ENCODE measurements around the gene FBXL4.

Gene FBXL4

DNA sequence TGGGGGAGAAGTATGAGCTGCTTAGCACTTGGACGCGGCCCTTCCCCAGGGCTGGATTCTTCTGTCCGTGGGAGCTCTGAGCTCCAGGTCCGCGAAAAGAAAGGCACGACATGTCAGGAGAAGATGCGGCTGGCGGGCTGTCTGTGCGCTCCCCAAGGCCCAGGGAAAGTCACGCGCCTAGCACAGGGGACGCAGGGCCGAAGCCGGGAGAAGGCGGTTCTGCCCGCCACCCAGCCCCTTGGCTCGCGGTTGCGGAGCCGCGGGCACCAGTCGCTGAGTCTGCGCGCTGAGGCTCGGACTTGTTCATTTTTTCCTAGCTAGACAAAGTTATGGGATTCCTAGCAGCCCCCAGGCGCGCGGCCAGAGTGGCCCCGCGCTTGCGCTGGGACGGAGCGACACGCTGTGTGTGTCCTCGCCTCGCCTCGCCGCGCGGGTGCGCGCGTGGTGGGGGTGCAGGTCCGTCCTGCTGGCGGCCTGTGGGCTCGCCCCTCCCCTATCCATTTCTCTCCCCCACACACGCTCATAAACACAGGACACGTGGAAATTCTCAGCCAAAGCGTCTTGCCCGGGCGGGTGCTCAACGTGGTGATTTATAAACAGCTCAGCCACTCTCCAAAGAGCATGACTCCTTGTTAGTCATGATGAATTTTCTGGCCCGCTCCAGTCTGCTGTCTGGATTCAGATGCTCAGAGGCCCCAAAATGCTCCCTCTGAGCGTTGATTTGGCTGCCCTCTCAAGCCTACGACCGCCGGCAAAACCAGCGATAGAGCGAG is 115.3 kb downstream of the FBXL4 start:
- ATAC-seq (ENCODE audit: insufficient read depth, low read depth) (no peak), DNase-seq (no peak)
- H3K9ac ChIP-seq (ENCODE audit: low read depth, low read length), result no peak overlapping the region
- H3K27ac ChIP-seq (ENCODE audit: low read length), result no peak overlapping the region
- H3K4me2 ChIP-seq (ENCODE audit: insufficient read depth, low read length), result no peak overlapping the region
- no peak overlapping the region for H2AFZ ChIP-seq (ENCODE audit: low read depth, low read length)
- no peak overlapping the region for H3K4me3 ChIP-seq (ENCODE audit: low read depth in 1 of 2, low read length in 2 of 2)
- peaks cover 9% of the 10 kb centered on the region for H3K4me1 ChIP-seq (ENCODE audit: insufficient read depth, low read length)
- H3K36me3 ChIP-seq (ENCODE audit: insufficient read depth, low read length), result no peaks in the 10 kb centered on the region
- no peaks in the 10 kb centered on the region for H3K79me2 ChIP-seq (ENCODE audit: insufficient read depth, low read length)
- no peaks in the 10 kb centered on the region for H3K9me3 ChIP-seq (ENCODE audit: insufficient read depth, low read length, severe bottlenecking)
- TF ChIP-seq, protein P1, sequence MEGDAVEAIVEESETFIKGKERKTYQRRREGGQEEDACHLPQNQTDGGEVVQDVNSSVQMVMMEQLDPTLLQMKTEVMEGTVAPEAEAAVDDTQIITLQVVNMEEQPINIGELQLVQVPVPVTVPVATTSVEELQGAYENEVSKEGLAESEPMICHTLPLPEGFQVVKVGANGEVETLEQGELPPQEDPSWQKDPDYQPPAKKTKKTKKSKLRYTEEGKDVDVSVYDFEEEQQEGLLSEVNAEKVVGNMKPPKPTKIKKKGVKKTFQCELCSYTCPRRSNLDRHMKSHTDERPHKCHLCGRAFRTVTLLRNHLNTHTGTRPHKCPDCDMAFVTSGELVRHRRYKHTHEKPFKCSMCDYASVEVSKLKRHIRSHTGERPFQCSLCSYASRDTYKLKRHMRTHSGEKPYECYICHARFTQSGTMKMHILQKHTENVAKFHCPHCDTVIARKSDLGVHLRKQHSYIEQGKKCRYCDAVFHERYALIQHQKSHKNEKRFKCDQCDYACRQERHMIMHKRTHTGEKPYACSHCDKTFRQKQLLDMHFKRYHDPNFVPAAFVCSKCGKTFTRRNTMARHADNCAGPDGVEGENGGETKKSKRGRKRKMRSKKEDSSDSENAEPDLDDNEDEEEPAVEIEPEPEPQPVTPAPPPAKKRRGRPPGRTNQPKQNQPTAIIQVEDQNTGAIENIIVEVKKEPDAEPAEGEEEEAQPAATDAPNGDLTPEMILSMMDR (IDR thresholded peaks at IDR 0.05; ENCODE audit: borderline replicate concordance, extremely low read depth, low read length, poor library complexity, severe bottlenecking), result no peak
- TF ChIP-seq EZH2 (IDR thresholded peaks at IDR 0.05; ENCODE audit: borderline replicate concordance, low read depth, low read length, severe bottlenecking), result no peak
- no peaks in the 10 kb centered on the region for H3K27me3 ChIP-seq (ENCODE audit: insufficient read depth, low read length, poor library complexity)
- no peaks in the 10 kb centered on the region for H4K20me1 ChIP-seq (ENCODE audit: insufficient read depth, low read length)

DNA sequence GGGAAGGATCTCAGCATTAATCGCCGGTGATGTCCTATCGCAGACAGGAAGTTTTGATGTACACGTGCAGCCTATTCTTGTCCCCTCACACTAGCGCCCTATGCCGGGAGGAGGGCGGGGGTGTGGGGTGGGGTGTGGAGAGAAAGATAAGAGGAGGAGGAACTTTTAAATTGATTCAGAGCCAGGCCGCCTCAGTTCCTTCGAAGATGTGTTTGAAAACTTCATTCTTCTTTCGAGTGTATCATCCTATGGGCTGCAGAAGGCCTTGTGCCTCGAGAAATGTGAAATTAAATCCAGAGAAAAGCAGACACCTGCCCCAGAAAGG is 115.8 kb downstream of the FBXL4 start:
- no peaks in the 10 kb centered on the region for H4K20me1 ChIP-seq (ENCODE audit: insufficient read depth, low read length)
- H3K36me3 ChIP-seq (ENCODE audit: insufficient read depth, low read length), result no peaks in the 10 kb centered on the region
- no peak overlapping the region for H3K4me3 ChIP-seq (ENCODE audit: low read depth in 1 of 2, low read length in 2 of 2)
- TF ChIP-seq EZH2 (IDR thresholded peaks at IDR 0.05; ENCODE audit: borderline replicate concordance, low read depth, low read length, severe bottlenecking), result no peak
- TF ChIP-seq, protein P1 (IDR thresholded peaks at IDR 0.05; ENCODE audit: borderline replicate concordance, extremely low read depth, low read length, poor library complexity, severe bottlenecking), result no peak
- no peak overlapping the region for H2AFZ ChIP-seq (ENCODE audit: low read depth, low read length)
- no peak overlapping the region for H3K27ac ChIP-seq (ENCODE audit: low read length)
- H3K9ac ChIP-seq (ENCODE audit: low read depth, low read length), result no peak overlapping the region
- H3K79me2 ChIP-seq (ENCODE audit: insufficient read depth, low read length), result no peaks in the 10 kb centered on the region
- H3K9me3 ChIP-seq (ENCODE audit: insufficient read depth, low read length, severe bottlenecking), result no peaks in the 10 kb centered on the region
- peaks cover 9% of the 10 kb centered on the region for H3K4me1 ChIP-seq (ENCODE audit: insufficient read depth, low read length)
- DNase-seq (no peak), ATAC-seq (ENCODE audit: insufficient read depth, low read depth) (no peak)
- H3K4me2 ChIP-seq (ENCODE audit: insufficient read depth, low read length), result no peak overlapping the region
- H3K27me3 ChIP-seq (ENCODE audit: insufficient read depth, low read length, poor library complexity), result no peaks in the 10 kb centered on the region

DNA sequence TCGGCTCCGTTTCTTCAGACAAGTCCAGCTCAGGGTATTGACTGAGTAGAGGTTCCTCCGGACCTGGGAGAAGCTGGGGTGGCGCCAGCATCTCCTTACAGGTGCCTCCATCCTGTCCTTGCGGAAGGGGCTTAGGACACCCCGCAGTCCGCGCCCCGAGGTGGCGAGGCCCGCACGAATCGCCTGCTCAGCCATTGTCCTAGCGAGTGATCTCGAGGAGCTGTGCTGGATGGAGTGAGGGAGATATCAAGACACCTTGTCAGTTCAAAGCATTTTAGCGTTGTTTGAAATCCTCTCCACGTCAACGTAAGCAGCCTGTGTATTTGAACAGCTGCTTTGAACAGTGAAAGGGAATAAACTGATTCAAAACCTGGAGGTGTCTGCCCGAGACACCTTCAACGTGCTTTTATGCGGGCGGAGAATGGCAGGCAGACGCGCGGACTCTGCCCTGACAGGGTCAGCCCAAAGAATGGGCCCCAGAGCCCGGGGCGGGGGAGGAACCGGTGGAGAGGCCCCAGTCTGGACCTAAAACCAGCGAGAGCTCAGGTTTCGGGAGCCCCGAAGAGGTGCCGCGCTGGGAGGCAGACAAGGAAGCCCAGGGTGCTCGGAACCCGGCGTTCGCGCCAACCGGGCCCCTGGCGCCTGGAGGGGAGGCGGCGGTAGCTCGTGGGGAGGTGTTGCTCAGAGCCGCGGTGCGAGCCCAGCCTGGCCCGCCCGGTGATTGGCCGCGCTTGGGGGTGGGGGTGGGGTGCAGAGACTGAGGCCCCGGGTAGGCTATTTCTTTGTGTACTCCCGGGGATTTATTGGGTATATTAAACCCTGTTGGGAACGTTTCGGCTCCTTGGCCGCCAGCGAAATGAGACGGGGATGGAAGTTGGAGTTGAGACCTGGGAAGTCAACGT is 116.4 kb downstream of the FBXL4 start:
- peaks cover 9% of the 10 kb centered on the region for H3K4me1 ChIP-seq (ENCODE audit: insufficient read depth, low read length)
- TF ChIP-seq, protein P1 (IDR thresholded peaks at IDR 0.05; ENCODE audit: borderline replicate concordance, extremely low read depth, low read length, poor library complexity, severe bottlenecking), result no peak
- no peak for TF ChIP-seq EZH2 (IDR thresholded peaks at IDR 0.05; ENCODE audit: borderline replicate concordance, low read depth, low read length, severe bottlenecking)
- H4K20me1 ChIP-seq (ENCODE audit: insufficient read depth, low read length), result no peaks in the 10 kb centered on the region
- H3K9ac ChIP-seq (ENCODE audit: low read depth, low read length), result no peak overlapping the region
- ATAC-seq (ENCODE audit: insufficient read depth, low read depth) (no peak), DNase-seq (no peak)
- no peaks in the 10 kb centered on the region for H3K9me3 ChIP-seq (ENCODE audit: insufficient read depth, low read length, severe bottlenecking)
- no peak overlapping the region for H2AFZ ChIP-seq (ENCODE audit: low read depth, low read length)
- no peak overlapping the region for H3K4me3 ChIP-seq (ENCODE audit: low read depth in 1 of 2, low read length in 2 of 2)
- no peaks in the 10 kb centered on the region for H3K36me3 ChIP-seq (ENCODE audit: insufficient read depth, low read length)
- H3K27me3 ChIP-seq (ENCODE audit: insufficient read depth, low read length, poor library complexity), result no peaks in the 10 kb centered on the region
- no peak overlapping the region for H3K4me2 ChIP-seq (ENCODE audit: insufficient read depth, low read length)
- H3K79me2 ChIP-seq (ENCODE audit: insufficient read depth, low read length), result no peaks in the 10 kb centered on the region
- no peak overlapping the region for H3K27ac ChIP-seq (ENCODE audit: low read length)

Data from DND-41 (cell line).